Activated T-cell treated with anti-CD3 and anti-CD28 coated beads for 48 hours (primary cell): ENCODE data around the gene FBXO39.
A peak's percentile ranks its signal among the peaks of the same experiment; 100 is the strongest.
"Not testable (repeated sequence)": the region's sequence is repeated elsewhere in the genome, so short reads cannot be mapped to it uniquely, and the experiment has no call there.

Experiments
- DNase-seq: peaks from one replicate; pipeline ENCODE4 v3.0.0-alpha.2; 2020; ENCODE audit warnings: low read depth

Gene FBXO39

DNA sequence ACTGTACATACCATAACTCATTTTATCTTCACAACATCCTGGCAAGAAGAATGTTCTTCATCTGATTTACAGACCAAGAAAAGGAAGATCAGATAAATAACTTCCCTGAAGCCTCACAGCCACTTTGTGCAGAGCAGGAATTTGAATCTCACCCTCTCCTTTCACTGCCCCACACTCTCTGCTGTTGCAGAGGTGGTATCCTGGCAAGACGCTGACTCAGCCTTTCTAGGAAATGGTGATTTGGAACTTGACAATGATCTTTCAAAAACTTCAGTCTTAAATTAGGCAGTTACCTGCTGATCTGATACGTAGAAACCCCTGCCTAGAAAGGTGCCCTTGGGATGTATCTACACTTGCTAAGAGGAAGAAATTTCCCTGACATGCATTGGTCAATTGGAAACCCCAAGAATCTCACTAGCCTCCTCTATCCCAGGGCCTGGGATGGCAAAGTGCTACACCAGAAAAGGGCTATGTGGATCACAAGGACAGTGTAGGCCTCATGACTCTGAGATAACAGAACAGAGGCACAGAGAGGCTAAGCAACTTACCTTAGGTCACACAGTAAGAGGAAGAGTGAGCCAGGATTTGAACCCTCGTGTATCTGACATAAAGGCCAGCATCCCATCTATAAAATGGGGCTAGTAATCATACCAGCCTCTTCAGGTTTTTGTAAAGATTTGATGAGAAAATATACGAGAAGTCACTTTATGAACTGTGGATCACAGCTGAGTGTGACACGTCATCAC is 17.9 kb downstream of the FBXO39 start:
- no peak for DNase-seq

DNA sequence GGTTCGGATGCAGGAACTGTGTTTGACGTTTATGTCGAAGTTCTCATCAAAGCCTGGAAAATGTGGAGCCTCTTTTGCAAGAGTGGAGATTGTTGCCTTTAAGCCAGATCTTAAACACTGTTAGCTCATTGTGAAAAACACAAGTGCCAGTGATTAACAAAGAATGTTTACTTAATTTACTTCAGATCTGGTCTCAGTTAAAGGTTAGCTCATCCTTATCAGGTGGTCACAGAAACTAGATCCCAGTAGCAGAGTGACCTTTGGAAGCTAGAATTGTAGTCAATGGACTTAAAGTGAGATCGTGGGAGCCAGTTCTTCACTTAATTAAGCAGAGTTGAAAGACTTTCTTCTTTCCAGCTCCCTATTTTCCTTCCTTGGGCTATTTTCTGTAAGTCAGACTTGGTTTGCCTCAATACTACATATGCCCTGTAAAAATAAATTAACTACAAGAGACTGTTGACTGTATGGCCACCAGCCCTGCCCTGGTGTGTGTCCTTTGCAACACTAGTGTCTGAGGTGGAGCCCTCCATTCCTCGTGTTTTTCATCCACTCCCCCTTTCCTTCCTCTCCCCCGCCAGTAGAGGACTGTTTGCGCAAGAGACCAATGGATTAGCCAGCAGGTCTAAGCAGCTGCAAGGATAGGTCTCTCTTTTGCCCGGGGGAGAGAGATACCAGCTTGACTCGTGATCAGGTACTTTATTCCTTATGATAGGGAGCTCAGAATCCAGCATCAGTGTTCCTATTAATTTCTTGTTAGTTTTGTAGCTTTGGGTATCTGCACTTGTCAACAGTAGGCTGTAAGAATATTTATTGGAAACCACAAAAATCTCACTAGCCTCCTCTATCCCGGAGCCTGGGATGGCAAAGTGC is 20.2 kb downstream of the FBXO39 start:
- DNase-seq: no peak

DNA sequence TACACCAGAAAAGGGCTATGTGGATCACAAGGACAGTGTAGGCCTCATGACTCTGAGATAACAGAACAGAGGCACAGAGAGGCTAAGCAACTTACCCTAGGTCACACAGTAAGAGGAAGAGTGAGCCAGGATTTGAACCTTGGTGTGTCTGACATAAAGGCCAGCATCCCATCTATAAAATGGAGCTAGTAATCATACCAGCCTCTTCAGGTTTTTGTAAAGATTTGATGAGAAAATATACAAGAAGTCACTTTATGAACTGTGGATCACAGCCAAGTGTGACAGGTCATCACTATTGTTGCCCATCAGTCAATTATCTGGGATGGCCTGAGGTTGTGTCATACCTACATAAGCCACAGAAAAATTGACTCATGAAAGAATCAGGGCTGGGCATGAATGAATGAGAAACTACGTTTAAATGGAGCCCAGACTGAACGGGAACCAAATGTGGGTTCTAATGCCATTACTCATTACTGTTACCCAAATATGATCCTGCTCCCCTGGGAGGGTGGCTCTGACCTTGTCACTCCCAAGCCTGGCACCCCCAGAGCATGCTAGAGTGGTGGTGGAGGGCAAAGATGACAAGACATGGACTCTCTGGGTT is 21.0 kb downstream of the FBXO39 start:
- DNase-seq: no peak

DNA sequence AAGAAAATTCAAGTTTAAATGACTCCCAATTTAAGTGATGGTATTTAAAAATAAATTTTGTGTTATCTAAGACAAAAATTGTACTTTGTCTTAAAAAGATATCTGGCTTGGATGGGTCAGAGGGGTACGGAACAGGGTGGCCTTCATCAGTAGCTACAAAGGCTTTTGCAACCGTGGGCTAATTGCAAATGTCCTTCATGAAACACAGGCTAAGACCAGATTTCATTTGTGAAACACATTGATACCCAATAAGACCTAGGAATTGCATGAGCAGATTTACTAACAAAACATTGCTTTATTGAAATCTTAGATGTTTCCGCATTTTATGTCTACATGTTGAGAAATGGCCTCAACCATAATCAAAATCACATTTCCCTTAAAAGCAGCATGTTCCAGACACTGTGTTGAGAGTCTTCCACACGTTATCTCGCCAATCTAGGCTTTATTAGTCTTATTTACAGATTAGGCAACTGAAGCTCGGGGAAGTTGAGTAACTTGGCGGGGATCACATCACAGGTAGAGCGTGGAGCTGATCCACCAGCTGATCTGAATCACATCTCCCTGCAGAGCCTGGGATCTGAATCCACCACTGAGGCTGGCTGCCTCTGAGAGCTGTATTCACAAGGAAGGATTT is 21.8 kb downstream of the FBXO39 start:
- DNase-seq: no peak

DNA sequence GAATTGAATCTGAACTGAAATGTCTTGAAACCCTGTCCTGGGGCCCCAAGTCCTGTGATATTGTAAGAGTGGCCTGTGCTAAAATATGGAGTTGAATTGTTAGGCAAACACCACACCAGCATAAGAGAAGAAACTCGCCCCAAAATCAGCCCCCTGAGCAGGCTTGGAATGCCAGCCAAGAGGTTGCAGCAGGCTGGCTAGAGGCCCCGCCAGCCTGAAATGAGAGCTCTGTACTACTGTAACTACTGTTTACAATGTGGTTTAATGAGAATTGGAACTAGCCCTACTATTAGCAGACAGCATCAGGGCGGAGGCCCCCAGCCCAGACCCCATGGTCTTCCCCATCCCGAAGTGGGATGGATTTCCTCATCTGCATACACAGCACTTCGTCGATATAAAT is 23.7 kb downstream of the FBXO39 start:
- DNase-seq: no peak

DNA sequence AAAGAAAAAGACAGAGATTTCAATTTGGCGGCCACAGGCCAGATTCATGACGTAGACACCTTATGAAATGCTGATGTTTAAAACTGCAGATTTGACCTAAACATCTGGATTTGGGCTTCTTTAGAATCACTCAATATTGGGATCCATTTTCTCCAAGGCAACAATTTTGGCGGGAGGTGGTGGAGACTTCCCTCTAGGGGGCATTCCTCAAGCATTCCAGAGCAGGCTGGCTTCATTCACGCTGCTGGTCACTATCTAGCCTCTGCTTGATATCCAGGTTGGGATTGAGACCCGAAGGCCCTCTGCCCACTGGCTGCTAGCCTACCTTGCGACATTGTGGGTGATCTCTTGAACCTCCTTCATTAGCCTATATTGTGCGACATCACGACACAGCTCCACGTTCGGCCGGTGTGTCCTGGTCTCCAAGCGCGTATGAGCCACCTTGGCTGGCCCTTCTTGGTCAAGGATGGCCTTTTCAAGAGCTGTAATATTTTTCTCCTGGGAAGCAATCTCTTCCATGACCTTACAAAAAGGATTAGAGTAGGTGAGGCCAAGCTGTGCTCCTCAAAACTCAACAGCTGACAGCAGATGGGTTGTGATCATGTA is 24.5 kb downstream of the FBXO39 start:
- no peak for DNase-seq

DNA sequence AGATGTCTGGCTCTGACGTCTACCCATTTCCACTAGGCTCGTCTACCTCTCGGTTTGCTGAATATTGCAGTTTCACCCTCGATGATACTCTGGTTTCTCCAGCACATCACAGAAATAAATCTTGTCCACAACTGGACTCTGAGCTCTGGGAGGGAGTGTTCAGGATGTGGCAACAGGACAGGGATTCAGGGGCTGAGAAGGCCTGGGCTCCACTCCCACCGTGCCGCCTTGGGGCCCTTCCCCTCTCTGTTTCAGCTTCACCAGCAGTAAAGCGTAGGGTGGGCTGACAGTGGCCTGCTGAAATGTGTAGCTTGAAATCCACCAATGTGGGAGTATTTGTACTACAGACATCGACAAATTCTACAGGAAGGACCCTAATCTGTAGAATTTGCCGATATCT is 35.5 kb downstream of the FBXO39 start:
- no peak for DNase-seq

DNA sequence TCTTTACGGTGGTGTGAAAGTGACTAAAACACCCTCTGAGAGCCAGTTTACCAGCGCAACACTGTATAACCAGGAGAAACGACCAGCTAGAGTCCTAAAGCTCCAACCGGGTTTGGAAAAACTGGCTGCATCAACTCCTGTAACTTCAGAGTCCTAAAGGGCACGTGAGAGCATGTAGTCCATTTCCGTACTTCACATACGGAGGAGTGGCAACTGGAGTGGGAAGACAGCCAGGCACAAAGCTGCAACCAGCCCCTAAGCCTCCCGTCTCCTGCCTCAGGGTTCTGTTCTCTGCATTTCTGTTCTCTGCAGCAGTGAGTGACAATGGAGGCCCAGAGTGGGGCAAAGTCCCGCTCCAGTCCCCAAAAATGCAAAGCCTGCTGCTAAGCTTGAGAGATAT is 36.3 kb downstream of the FBXO39 start:
- no peak for DNase-seq

DNA sequence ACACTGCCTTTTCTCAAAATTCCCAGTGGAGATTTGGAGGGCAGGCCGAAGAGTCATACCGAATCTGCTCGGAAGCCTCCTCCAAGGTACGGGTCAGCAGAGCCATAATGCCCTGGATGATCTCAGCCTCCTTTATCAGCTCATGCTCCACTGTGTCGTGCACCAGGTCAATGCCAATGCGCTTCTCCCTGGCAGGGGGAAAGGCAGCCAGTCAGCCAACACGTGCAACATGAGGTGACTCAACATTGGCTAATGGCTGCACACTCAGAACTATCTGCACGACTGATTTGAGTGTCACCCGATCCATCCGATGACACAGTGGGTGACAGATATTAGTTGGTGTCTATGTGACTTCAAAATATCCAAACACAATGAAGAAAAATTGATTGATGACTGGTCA is 39.8 kb downstream of the FBXO39 start:
- no peak for DNase-seq

DNA sequence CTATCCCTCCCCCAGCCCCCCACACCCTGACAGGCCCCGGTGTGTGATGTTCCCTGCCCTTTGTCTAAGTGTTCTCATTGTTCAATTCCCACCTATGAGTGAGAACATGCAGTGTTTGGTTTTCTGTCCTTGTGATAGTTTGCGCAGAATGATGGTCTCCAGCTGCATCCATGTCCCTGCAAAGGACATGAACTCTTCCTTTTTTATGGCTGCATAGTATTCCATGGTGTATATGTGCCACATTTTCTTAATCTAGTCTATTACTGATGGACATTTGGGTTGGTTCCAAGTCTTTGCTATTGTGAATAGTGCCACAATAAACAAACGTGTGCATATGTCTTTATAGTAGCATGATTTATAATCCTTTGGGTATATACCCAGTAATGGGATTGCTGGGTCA is 40.4 kb downstream of the FBXO39 start:
- DNase-seq: not testable (repeated sequence)

DNA sequence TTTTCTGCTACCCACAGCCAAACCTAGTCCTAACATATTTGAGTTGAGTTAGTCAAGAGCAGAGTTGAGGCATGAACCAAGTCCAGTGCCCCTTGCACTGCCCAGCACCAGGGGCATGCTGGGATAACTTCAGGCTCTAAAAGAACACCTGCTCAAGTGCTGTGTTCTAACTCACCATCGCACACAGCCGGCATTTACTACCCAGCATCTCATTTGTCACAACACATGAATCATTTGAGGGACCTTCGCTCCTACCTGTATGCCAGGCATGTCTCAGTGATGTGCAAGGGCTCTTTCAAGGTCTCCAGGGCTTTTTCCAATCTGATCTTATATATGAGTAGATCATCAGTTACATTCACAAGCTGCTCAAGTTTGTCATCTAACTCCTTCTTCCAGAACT is 42.9 kb downstream of the FBXO39 start:
- no peak for DNase-seq

DNA sequence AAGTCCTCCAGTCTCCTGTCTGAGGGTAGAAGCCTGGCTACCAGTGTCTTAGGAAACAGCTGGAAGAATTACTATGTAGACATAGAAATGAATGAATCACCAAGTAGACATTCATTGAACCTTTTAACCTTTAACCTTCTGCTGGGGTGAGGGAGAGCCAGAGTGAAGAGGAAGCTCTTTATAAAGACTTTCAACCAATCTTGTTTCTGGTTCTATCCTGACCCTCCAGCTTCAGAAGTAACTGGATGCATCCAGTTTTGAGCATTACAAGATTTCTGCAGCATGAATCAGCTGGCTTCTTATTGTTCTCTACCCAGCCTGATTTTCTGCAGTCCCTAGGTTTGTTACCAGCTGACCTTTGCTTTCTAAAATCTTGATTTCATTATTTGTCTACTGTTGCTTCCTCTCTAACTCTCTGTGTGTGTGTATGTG is 47.0 kb downstream of the FBXO39 start:
- DNase-seq: no peak

DNA sequence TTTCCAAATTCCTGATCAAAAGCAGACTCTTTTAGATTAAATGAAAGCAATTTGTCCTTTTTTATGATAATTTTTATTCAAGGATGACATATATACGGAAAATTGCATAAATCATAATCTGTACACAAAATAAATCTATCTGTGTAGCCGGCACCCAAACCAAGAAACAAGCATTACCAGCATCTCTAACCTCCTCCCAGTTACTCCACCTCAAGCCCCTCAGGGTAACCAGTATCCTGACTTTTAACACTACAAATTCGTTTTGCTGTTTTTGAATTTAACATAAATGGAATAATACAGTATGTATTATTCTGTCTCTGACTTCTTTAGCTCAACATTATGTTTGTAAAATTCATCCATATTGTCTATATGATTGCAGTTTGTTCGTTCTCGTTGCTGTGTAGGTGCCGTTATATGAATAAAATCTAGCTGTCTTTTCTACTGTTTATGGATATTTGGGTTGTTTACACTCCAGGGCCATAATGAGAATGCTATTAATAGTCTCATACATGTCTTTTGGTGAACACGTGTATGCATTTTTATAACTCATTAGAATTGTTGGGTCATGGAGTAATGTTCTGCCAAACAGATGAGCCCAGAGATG is 54.5 kb downstream of the FBXO39 start:
- DNase-seq: no peak

DNA sequence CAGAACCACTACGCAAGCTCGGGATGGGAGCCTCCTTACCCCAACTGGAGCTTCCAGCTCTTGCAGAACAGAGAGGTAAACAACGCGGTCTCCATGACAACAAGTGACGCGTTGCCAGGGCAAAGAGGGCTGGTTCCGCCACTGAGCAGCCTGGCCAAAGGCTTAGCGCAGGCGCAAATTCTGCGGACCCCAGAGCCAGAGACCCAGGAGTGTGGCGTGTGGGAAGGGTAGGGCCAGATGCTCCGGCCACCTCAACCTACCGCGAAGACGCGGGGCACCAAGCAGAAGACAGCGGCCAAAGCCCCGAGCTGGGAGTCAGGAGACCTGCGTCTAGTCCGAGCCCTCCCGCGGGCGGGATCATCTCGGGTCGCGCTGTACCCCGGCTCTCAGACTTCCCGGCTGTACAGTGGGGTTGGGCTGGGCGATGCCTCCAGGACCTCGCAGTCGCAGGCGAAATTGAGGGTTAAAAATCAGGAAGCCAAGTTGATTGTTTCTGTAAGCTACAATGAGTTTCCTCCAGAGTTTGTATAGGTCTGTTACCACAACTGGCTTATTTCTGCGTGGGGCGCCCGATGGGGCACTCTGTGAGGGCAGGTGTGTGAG is 55.7 kb downstream of the FBXO39 start, which contains the start of gene TEKT1:
TSS of gene TEKT1 (minus strand) at position 69 of the 603 bp plus-strand sequence. CDS start 1,353 bp downstream, outside the sequence.
- peak; percentile 47 for DNase-seq
